CD14-positive monocyte (primary cell): ENCODE measurements around the gene RAI1. TPM values are rescaled to one million over a fixed set of nuclear protein-coding genes. Genes with fewer than 3 reads are reported as not detected.
A peak's percentile ranks its signal among the peaks of the same experiment; 100 is the strongest.

ENCODE experiments used
- DNase-seq, 3 donors: peaks; one replicate each; pipeline ENCODE4 v3.0.0-alpha.2; 2011 to 2022
- H2AFZ ChIP-seq: 2 replicates; pipeline ENCODE4 v1.6.0; 2012; ENCODE audit warnings: mild to moderate bottlenecking, low read depth, low read length, inconsistent platforms; ENCODE audit not compliant: insufficient read depth, poor library complexity, severe bottlenecking
- H3K27ac ChIP-seq, 2 donors: 1 replicate in 1 of 2; 2 replicates in 1 of 2; pipeline ENCODE4 v1.5.1; 2012 to 2013; ENCODE audit warnings: low read length in 2 of 2, control low read depth in 1 of 2, inconsistent platforms in 1 of 2, low read depth in 1 of 2, mild to moderate bottlenecking in 1 of 2
- H3K27me3 ChIP-seq, 2 donors: one replicate each; pipeline versions ENCODE4 v1.6.0 to v1.6.1; 2011 to 2013; ENCODE audit warnings: low read length in 2 of 2; ENCODE audit not compliant: control insufficient read depth in 2 of 2, insufficient read depth in 2 of 2
- H3K36me3 ChIP-seq, 2 donors: replicated peaks in 1 of 2; 1 replicate in 1 of 2; 2 replicates in 1 of 2; pipeline versions ENCODE4 v1.5.1 to v1.6.1; 2012 to 2013; ENCODE audit warnings: low read length in 2 of 2, control low read depth in 1 of 2, inconsistent platforms in 1 of 2, mild to moderate bottlenecking in 1 of 2; ENCODE audit not compliant: insufficient read depth in 2 of 2, control insufficient read depth in 1 of 2
- H3K4me1 ChIP-seq, 2 donors: 1 replicate in 1 of 2; 2 replicates in 1 of 2; pipeline versions ENCODE4 v1.5.1 to v1.6.1; 2012 to 2013; ENCODE audit warnings: low read length in 2 of 2, control low read depth in 1 of 2, inconsistent platforms in 1 of 2, mild to moderate bottlenecking in 1 of 2, moderate library complexity in 1 of 2; ENCODE audit not compliant: insufficient read depth in 2 of 2, control insufficient read depth in 1 of 2
- H3K4me2 ChIP-seq: replicated peaks from 2 replicates; pipeline ENCODE3; 2012; ENCODE audit warnings: low read length, moderate library complexity, mild to moderate bottlenecking; ENCODE audit not compliant: poor library complexity, severe bottlenecking; ENCODE audit errors: extremely low read depth
- H3K4me3 ChIP-seq, 3 experiments: fragments of 200-600 bp in 1 of 3; sonication (generic) in 1 of 3; replicated peaks in 1 of 3; 1 replicate in 2 of 3; 2 replicates in 1 of 3; pipeline ENCODE4 v1.5.1; 2011 to 2013; ENCODE audit warnings: low read length in 3 of 3, mild to moderate bottlenecking in 3 of 3, control low read depth in 2 of 3, low read depth in 2 of 3, inconsistent platforms in 1 of 3, moderate library complexity in 1 of 3
- H3K79me2 ChIP-seq: 2 replicates; pipeline ENCODE4 v1.6.0; 2012; ENCODE audit warnings: mild to moderate bottlenecking, control low read depth, inconsistent platforms, low read length, moderate library complexity; ENCODE audit not compliant: insufficient read depth
- H3K9ac ChIP-seq: 2 replicates; pipeline ENCODE4 v1.6.0; 2017; ENCODE audit warnings: low read length, mild to moderate bottlenecking; ENCODE audit not compliant: insufficient read depth, poor library complexity, severe bottlenecking
- H3K9me3 ChIP-seq, 2 donors: replicated peaks in 1 of 2; 1 replicate in 1 of 2; 2 replicates in 1 of 2; pipeline versions ENCODE4 v1.5.1 to v1.6.1; 2012 to 2013; ENCODE audit warnings: low read length in 2 of 2, control low read depth in 1 of 2; ENCODE audit not compliant: control insufficient read depth in 1 of 2, insufficient read depth in 1 of 2
- H4K20me1 ChIP-seq: 2 replicates; pipeline ENCODE4 v1.6.0; 2012; ENCODE audit warnings: mild to moderate bottlenecking, low read length, control low read depth, moderate library complexity; ENCODE audit not compliant: insufficient read depth
- H3K27ac Mint-ChIP-seq, 7 donors: one replicate each; pipeline ENCODE4 v1.8.0; 2020; ENCODE audit warnings: mild to moderate bottlenecking in 7 of 7, mixed read lengths in 7 of 7, moderate library complexity in 6 of 7, inconsistent platforms in 2 of 7
- H3K27me3 Mint-ChIP-seq, 3 donors: one replicate each; pipeline ENCODE4 v1.8.0; 2021 to 2022; ENCODE audit warnings: low read depth in 3 of 3, mild to moderate bottlenecking in 3 of 3, mixed read lengths in 3 of 3, moderate library complexity in 3 of 3, inconsistent platforms in 1 of 3
- H3K36me3 Mint-ChIP-seq, 2 donors: one replicate each; pipeline ENCODE4 v1.8.0; 2020; ENCODE audit warnings: mixed read lengths in 2 of 2, inconsistent platforms in 1 of 2, mild to moderate bottlenecking in 1 of 2
- H3K4me1 Mint-ChIP-seq: one replicate; pipeline ENCODE4 v1.8.0; 2020; ENCODE audit warnings: mild to moderate bottlenecking, mixed read lengths
- H3K4me3 Mint-ChIP-seq, 2 donors: one replicate each; pipeline ENCODE4 v1.8.0; 2020; ENCODE audit warnings: mild to moderate bottlenecking in 2 of 2, mixed read lengths in 2 of 2, moderate library complexity in 1 of 2
- H3K9me3 Mint-ChIP-seq, 7 donors: one replicate each; pipeline ENCODE4 v1.8.0; 2020 to 2022; ENCODE audit warnings: mixed read lengths in 7 of 7, mild to moderate bottlenecking in 6 of 7, moderate library complexity in 6 of 7, inconsistent platforms in 2 of 7
- WGBS: methylation state at CpG from one replicate; pipeline ENCODE4 v1.1.5; 2013; ENCODE audit warnings: missing lambda C conversion rate; ENCODE audit not compliant: insufficient coverage; 5-methylcytosine and 5-hydroxymethylcytosine counted together
- intact Hi-C, 2 donors: fragments of 100-400 bp; cut with micrococcal nuclease; formaldehyde crosslinking; loops; one replicate each; pipeline versions ENCODE4 v1.15.0 to v1.15.1; 2023
- polyA plus RNA-seq, 3 donors: library from polyadenylated mRNA; depleted of rRNA in 1 of 3; unstranded in 2 of 3; stranded (reverse) in 1 of 3; fragments of 300-500 nt in 2 of 3; fragments of >200 nt in 1 of 3; fragmentation: Illumina TruSeq in 2 of 3; gene quantifications; 1 replicate in 2 of 3; 2 replicates in 1 of 3; pipeline ENCODE4 v1.2.3, GENCODE V29; 2012 to 2021
- TF ChIP-seq, protein P1 (sequence below): fragments of 200-600 bp; IDR thresholded peaks from one replicate; pipeline ENCODE4 v1.8.0; 2022; ENCODE audit warnings: antibody characterized with exemption, mild to moderate bottlenecking

The RAI1 gene
- polyA plus RNA-seq, 3 donors: 0.89 to 4.4 (median 1.5) TPM

DNA sequence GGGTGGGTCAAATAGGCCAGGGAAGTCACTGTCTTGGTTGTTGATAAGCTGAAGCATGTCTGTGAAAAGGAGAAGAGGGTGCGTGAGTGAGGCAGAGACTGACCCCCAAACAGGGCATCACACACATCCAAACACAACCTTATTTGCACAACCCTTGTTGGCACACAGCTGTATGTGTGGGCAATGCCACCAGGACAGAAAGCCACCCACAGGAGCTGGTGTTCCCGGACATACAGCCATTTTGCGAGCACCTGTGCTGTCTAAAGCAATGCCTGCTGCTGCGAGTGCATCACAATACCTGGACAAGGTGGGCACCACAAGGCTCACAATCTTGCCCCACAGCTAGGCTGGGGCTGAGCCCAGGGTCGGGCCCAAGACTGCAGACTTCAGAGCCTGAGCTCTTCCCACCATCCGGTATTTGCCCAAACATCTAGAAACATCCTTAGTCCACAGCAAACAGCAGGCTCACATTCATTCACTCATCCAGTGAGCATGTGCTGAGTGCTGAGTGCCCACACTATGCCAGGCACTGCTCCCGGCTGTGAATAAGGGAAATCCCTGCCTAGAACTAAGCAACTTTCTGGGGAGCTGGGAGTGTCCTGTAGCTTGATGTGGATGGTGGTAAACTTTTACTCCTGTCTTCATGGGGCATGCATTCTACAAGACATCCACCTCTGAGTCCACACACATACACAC is 139.4 kb downstream of the RAI1 start:
- Histone ChIP-seq H2AFZ (no peak overlapping the region), H3K4me2 (no peak overlapping the region), H4K20me1 (peaks cover 72% of the 10 kb centered on the region), H3K79me2 (peaks cover 21% of the 10 kb centered on the region), H3K9me3 (no peaks in the 10 kb centered on the region), H3K4me1 (peaks cover 52 to 54% of the 10 kb centered on the region in 2 donors), H3K27me3 (no peaks in the 10 kb centered on the region), H3K27ac (no peak overlapping the region), H3K4me3 (no peak overlapping the region), H3K9ac (no peak overlapping the region), H3K36me3 (peaks cover 31 to 33% of the 10 kb centered on the region in 2 donors)
- WGBS: 100% methylated on average over 5 of the region's 7 CpGs
- intact Hi-C loops: no loop called here
- H3K9me3 Mint-ChIP-seq: peaks cover 0 to 2% (median 0%) of the 10 kb centered on the region in 7 donors
- H3K4me3 Mint-ChIP-seq: no peak overlapping the region
- H3K4me1 Mint-ChIP-seq: peaks cover 62% of the 10 kb centered on the region
- peaks cover 48 to 59% of the 10 kb centered on the region in 2 donors for H3K36me3 Mint-ChIP-seq
- H3K27me3 Mint-ChIP-seq: peaks cover 0 to 11% (median 5%) of the 10 kb centered on the region in 3 donors
- no peak for DNase-seq
- H3K27ac Mint-ChIP-seq: peak overlapping the region in 4 of 7 donors; percentile 12 to 82 (median 63)
- TF ChIP-seq, protein P1, sequence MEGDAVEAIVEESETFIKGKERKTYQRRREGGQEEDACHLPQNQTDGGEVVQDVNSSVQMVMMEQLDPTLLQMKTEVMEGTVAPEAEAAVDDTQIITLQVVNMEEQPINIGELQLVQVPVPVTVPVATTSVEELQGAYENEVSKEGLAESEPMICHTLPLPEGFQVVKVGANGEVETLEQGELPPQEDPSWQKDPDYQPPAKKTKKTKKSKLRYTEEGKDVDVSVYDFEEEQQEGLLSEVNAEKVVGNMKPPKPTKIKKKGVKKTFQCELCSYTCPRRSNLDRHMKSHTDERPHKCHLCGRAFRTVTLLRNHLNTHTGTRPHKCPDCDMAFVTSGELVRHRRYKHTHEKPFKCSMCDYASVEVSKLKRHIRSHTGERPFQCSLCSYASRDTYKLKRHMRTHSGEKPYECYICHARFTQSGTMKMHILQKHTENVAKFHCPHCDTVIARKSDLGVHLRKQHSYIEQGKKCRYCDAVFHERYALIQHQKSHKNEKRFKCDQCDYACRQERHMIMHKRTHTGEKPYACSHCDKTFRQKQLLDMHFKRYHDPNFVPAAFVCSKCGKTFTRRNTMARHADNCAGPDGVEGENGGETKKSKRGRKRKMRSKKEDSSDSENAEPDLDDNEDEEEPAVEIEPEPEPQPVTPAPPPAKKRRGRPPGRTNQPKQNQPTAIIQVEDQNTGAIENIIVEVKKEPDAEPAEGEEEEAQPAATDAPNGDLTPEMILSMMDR: no peak

DNA sequence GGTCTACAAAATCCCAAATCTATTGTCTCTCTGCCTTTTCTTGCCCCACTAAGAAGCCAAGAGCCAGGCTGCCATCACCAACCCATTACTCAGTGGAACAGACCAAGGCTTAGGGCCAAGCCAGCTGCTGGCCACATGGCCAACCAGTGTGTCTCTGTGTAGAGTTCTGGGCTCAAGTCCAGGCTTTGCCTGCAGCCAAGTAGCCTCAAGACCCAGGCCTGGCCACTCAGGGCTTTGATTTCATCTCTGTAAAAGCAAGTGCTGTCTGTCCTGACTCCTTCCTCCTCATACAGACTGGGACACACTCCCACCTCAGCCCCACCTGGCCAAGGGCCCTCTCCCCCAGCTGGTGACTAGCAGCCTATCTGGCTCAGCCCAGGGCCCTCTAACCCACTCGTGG is 140.9 kb downstream of the RAI1 start:
- no peaks in the 10 kb centered on the region for H3K27me3 ChIP-seq
- TF ChIP-seq, protein P1: no peak
- intact Hi-C loops: no loop called here
- peaks cover 40 to 50% of the 10 kb centered on the region in 2 donors for H3K36me3 Mint-ChIP-seq
- H3K9me3 ChIP-seq: no peaks in the 10 kb centered on the region
- H3K4me1 ChIP-seq: peaks cover 68 to 70% of the 10 kb centered on the region in 2 donors
- H2AFZ ChIP-seq: no peak overlapping the region
- H3K4me1 Mint-ChIP-seq: peaks cover 77% of the 10 kb centered on the region
- peaks cover 18 to 21% of the 10 kb centered on the region in 2 donors for H3K36me3 ChIP-seq
- DNase-seq: no peak
- H3K4me2 ChIP-seq: no peak overlapping the region
- H4K20me1 ChIP-seq: peaks cover 88% of the 10 kb centered on the region
- H3K4me3 Mint-ChIP-seq: no peak overlapping the region
- H3K27me3 Mint-ChIP-seq: peaks cover 0 to 9% (median 5%) of the 10 kb centered on the region in 3 donors
- no peak overlapping the region for H3K27ac ChIP-seq
- no peak overlapping the region for H3K4me3 ChIP-seq
- H3K9me3 Mint-ChIP-seq: peaks cover 0 to 2% (median 0%) of the 10 kb centered on the region in 7 donors
- H3K27ac Mint-ChIP-seq: peak overlapping the region in 2 of 7 donors; percentile 4 to 75
- no peak overlapping the region for H3K9ac ChIP-seq
- WGBS: 89% methylated on average over 1 of the region's 1 CpG
- peaks cover 21% of the 10 kb centered on the region for H3K79me2 ChIP-seq
